ENCODE data around the gene REV3L.

Gene REV3L

DNA sequence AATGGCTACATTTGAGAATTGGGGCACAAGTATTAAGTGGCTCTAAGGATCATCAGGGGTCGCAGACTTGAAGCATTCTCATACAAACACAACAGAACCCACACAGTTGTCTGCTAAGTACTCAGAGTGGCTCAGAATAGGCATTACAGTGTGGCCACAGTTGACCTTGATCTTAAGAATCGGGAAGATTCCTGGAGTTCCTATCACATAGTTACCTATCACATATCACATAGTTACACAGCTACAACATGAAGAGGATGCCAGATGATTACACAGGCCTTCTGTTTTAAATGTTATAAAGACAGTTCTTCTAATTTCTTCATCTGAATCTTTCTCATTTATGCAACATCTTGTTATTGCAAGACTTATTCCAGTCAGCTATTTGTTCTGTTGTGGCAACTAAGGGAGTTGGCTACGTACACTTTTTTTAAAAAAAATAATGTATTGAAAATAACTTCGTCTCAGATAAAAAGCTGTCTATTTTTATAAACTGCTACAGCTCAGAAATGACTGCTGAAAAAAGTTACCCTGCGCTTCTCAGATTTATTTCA, 129.0 kb downstream of the REV3L start:
- peaks cover 55% of the 10 kb centered on the region for H3K36me3 Mint-ChIP-seq (ENCODE audit: low read depth)
- TF ChIP-seq, protein P1, sequence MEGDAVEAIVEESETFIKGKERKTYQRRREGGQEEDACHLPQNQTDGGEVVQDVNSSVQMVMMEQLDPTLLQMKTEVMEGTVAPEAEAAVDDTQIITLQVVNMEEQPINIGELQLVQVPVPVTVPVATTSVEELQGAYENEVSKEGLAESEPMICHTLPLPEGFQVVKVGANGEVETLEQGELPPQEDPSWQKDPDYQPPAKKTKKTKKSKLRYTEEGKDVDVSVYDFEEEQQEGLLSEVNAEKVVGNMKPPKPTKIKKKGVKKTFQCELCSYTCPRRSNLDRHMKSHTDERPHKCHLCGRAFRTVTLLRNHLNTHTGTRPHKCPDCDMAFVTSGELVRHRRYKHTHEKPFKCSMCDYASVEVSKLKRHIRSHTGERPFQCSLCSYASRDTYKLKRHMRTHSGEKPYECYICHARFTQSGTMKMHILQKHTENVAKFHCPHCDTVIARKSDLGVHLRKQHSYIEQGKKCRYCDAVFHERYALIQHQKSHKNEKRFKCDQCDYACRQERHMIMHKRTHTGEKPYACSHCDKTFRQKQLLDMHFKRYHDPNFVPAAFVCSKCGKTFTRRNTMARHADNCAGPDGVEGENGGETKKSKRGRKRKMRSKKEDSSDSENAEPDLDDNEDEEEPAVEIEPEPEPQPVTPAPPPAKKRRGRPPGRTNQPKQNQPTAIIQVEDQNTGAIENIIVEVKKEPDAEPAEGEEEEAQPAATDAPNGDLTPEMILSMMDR (IDR thresholded peaks at IDR 0.05; ENCODE audit: unreplicated experiment in 3 of 3): no peak
- no peak overlapping the region for H3K4me3 Mint-ChIP-seq
- peak overlapping the region in 1 of 3 experiments; percentile 34 for H3K27ac Mint-ChIP-seq
- H3K27me3 Mint-ChIP-seq (ENCODE audit: low read depth): no peaks in the 10 kb centered on the region
- H3K4me1 Mint-ChIP-seq: peaks cover 10% of the 10 kb centered on the region
- H3K9me3 Mint-ChIP-seq: no peaks in the 10 kb centered on the region

GRCh38 chr6:111347589-111347988, 135.4 kb downstream of the REV3L start:
- no peaks in the 10 kb centered on the region for H3K27me3 Mint-ChIP-seq (ENCODE audit: low read depth)
- H3K4me3 Mint-ChIP-seq: no peak overlapping the region
- H3K4me1 Mint-ChIP-seq: no peaks in the 10 kb centered on the region
- TF ChIP-seq, protein P1 (IDR thresholded peaks at IDR 0.05; ENCODE audit: unreplicated experiment in 3 of 3): no peak
- H3K9me3 Mint-ChIP-seq: no peaks in the 10 kb centered on the region
- H3K36me3 Mint-ChIP-seq (ENCODE audit: low read depth): peaks cover 56% of the 10 kb centered on the region
- H3K27ac Mint-ChIP-seq: no peak overlapping the region

- Mint-ChIP-seq H3K4me1 (no peaks in the 10 kb centered on the region), H3K4me3 (no peak overlapping the region), H3K27ac (peak overlapping the region in 1 of 3 experiments; percentile 64), H3K36me3 (ENCODE audit: low read depth) (peaks cover 49% of the 10 kb centered on the region), H3K9me3 (no peaks in the 10 kb centered on the region), H3K27me3 (ENCODE audit: low read depth) (no peaks in the 10 kb centered on the region)
- TF ChIP-seq, protein P1 (IDR thresholded peaks at IDR 0.05; ENCODE audit: unreplicated experiment in 3 of 3): no peak
Measured at GRCh38 chr6:111342913-111343312, 140.1 kb downstream of the REV3L start.

DNA sequence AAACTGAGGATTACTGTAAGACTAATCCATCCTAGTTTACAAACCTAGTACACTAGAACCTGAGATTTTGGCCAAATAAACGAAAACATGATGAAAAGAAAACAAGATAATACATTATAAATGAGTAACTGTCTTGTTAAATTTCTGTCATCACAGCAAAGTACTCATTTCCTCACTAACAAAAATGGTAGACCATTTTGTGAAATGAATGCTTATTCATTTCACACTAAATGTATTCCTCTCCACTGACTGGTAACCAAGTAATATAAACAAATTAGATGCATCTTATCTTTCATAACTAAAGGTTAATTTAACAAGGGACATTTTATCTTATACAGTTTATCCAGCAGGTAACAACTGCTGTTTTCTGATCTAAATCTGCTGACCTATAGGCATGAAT, 143.7 kb downstream of the REV3L start:
- Mint-ChIP-seq H3K27ac (no peak overlapping the region), H3K36me3 (ENCODE audit: low read depth) (peaks cover 35% of the 10 kb centered on the region), H3K4me1 (no peaks in the 10 kb centered on the region), H3K27me3 (ENCODE audit: low read depth) (no peaks in the 10 kb centered on the region), H3K4me3 (no peak overlapping the region), H3K9me3 (no peaks in the 10 kb centered on the region)
- TF ChIP-seq, protein P1 (IDR thresholded peaks at IDR 0.05; ENCODE audit: unreplicated experiment in 3 of 3): no peak

GRCh38 chr6:111338843-111339242, 144.2 kb downstream of the REV3L start:
- Mint-ChIP-seq H3K27ac (no peak overlapping the region), H3K27me3 (ENCODE audit: low read depth) (no peaks in the 10 kb centered on the region), H3K4me3 (no peak overlapping the region), H3K9me3 (no peaks in the 10 kb centered on the region), H3K36me3 (ENCODE audit: low read depth) (peaks cover 30% of the 10 kb centered on the region), H3K4me1 (no peaks in the 10 kb centered on the region)
- TF ChIP-seq, protein P1 (IDR thresholded peaks at IDR 0.05; ENCODE audit: unreplicated experiment in 3 of 3): no peak

DNA sequence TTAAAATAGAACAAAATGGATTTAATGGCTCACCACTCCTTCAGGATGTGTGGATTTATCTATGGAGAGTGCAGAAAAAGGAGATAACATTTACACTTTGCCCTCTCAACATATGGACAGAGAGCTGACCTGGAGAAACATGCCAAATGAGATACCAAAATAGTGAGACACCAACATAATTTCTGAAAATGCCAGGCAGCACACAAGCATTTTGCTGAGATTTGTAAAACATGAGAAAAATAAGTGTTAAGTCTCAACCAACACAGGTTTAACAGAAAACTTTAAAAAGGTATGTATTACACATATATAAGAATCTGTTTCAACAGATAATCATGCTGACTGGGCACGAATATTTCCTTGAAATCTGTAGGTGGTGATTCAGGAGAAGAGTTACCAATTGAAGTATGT, 145.2 kb downstream of the REV3L start:
- TF ChIP-seq, protein P1 (IDR thresholded peaks at IDR 0.05; ENCODE audit: unreplicated experiment in 3 of 3): no peak
- no peak overlapping the region for H3K27ac Mint-ChIP-seq
- no peak overlapping the region for H3K4me3 Mint-ChIP-seq
- no peaks in the 10 kb centered on the region for H3K27me3 Mint-ChIP-seq (ENCODE audit: low read depth)
- H3K9me3 Mint-ChIP-seq: no peaks in the 10 kb centered on the region
- no peaks in the 10 kb centered on the region for H3K4me1 Mint-ChIP-seq
- H3K36me3 Mint-ChIP-seq (ENCODE audit: low read depth): peaks cover 34% of the 10 kb centered on the region
